GM12878 (cell line): Measurements from ENCODE around the gene GJA5. TPM values are rescaled to one million over a fixed set of nuclear protein-coding genes. Genes with fewer than 3 reads are reported as not detected.

Source experiments
- ATAC-seq: fragments of 200-7000 bp; cut with Tn5 transposase; 3 replicates; pipeline ENCODE4 v1.9.1; 2020; ENCODE audit warnings: mild to moderate bottlenecking, moderate library complexity
- BruUV-seq: library from RNA; stranded (reverse); fragments of 400-500 nt; replicated peaks from 2 replicates; lab custom pipeline; 2021; lab: Mats Ljungman, UMichigan
- CTCF ChIA-PET: fragments of 300-600 bp; sonication (Branson Sonifier 250); formaldehyde crosslinking; extraction: SDS; loops from one replicate; lab custom pipeline; 2021; ENCODE audit warnings: inconsistent platforms; lab: Yijun Ruan, JAX
- POLR2A ChIA-PET: fragments of 350-600 bp; formaldehyde crosslinking; extraction: SDS; loops from one replicate; lab custom pipeline; 2021; ENCODE audit warnings: inconsistent platforms; lab: Charles Lee
- RAD21 ChIA-PET: fragments of 300-600 bp; sonication (Branson Sonifier 250); formaldehyde crosslinking; loops from one replicate; lab custom pipeline; 2023; ENCODE audit warnings: antibody characterized with exemption; ENCODE audit not compliant: unreplicated experiment; lab: Charles Lee
- SMC1A ChIA-PET: fragments of 300-600 bp; sonication (Branson Sonifier 250); formaldehyde crosslinking; loops from one replicate; lab custom pipeline; 2023; ENCODE audit not compliant: unreplicated experiment, uncharacterized antibody; lab: Charles Lee
- DNase-seq: peaks from one replicate; pipeline ENCODE4 v3.0.0-alpha.2; 2011; ENCODE audit warnings: low read depth, low spot score
- FAIRE-seq: peaks from 3 replicates; lab custom pipeline; 2011; peaks lifted over from hg19 to GRCh38; lab: Jason Lieb, UNC
- H2AFZ ChIP-seq: 2 replicates; pipeline ENCODE4 v1.6.0; 2011; ENCODE audit warnings: low read depth, low read length, control low read depth; ENCODE audit not compliant: control insufficient read depth
- H3K27ac ChIP-seq: 2 replicates; pipeline ENCODE4 v1.5.1; 2011; ENCODE audit warnings: control low read depth; ENCODE audit not compliant: control insufficient read depth, insufficient read depth
- H3K27me3 ChIP-seq, 2 experiments: replicated peaks in 1 of 2; 2 replicates each; pipeline versions ENCODE4 v1.6.0 to v1.6.1; 2011; ENCODE audit warnings: low read length in 1 of 2; ENCODE audit not compliant: control insufficient read depth in 2 of 2, insufficient read depth in 2 of 2
- H3K36me3 ChIP-seq, 2 experiments: 2 replicates each; pipeline ENCODE4 v1.5.1; 2011; ENCODE audit warnings: low read length in 1 of 2; ENCODE audit not compliant: control insufficient read depth in 2 of 2, insufficient read depth in 2 of 2
- H3K4me1 ChIP-seq: 2 replicates; pipeline ENCODE4 v1.6.1; 2011; ENCODE audit warnings: mild to moderate bottlenecking, low read length, moderate library complexity, mixed read lengths; ENCODE audit not compliant: control insufficient read depth, insufficient read depth
- H3K4me2 ChIP-seq: 2 replicates; pipeline ENCODE4 v1.6.0; 2011; ENCODE audit warnings: control low read depth; ENCODE audit not compliant: control insufficient read depth, insufficient read depth
- H3K4me3 ChIP-seq: fragments of 200-600 bp; sonication (generic); 2 replicates; pipeline ENCODE4 v1.5.1; 2016
- H3K79me2 ChIP-seq: 2 replicates; pipeline ENCODE4 v1.6.0; 2011; ENCODE audit warnings: low read length; ENCODE audit not compliant: control insufficient read depth, insufficient read depth
- H3K9ac ChIP-seq: 2 replicates; pipeline ENCODE4 v1.8.0; 2011; ENCODE audit warnings: low read length, control low read depth, mixed read lengths; ENCODE audit not compliant: control insufficient read depth, insufficient read depth
- H3K9me3 ChIP-seq: replicated peaks from 3 replicates; pipeline ENCODE4 v1.5.1; 2011; ENCODE audit warnings: mild to moderate bottlenecking, low read length; ENCODE audit not compliant: control insufficient read depth, insufficient read depth
- H4K20me1 ChIP-seq: 2 replicates; pipeline ENCODE4 v1.6.0; 2011; ENCODE audit not compliant: control insufficient read depth, insufficient read depth
- HDAC6 ChIP-seq: fragments of 200-600 bp; sonication (generic); IDR thresholded peaks from one replicate; pipeline ENCODE4 v1.8.0; 2017; ENCODE audit warnings: antibody characterized with exemption; ENCODE audit not compliant: unreplicated experiment
- HDGF ChIP-seq: fragments of 450-650 bp; IDR thresholded peaks from 2 replicates; pipeline ENCODE4 v1.6.1; 2016; ENCODE audit warnings: antibody characterized with exemption
- WGBS: methylation state at CpG from one replicate; pipeline ENCODE4 v1.1.6; 2016; ENCODE audit warnings: low lambda C conversion rate; ENCODE audit not compliant: insufficient replicate concordance, insufficient coverage; ENCODE audit errors: missing lambda C conversion rate; 5-methylcytosine and 5-hydroxymethylcytosine counted together
- in situ Hi-C: fragments of 300-500 bp; cut with MboI; formaldehyde crosslinking; loops from 9 replicates; pipeline ENCODE4 v1.14.3; 2018; ENCODE audit warnings: mixed read lengths
- intact Hi-C: fragments of 100-400 bp; cut with micrococcal nuclease; formaldehyde crosslinking; loops from one replicate; pipeline ENCODE4 v1.14.2; 2022; ENCODE audit not compliant: unreplicated experiment
- polyA plus RNA-seq, 11 experiments: library from polyadenylated mRNA; depleted of rRNA in 4 of 11; unstranded in 6 of 11; stranded (reverse) in 5 of 11; fragments of >200 nt; fragmentation: Nextera tagmentation in 4 of 11; fragmentation: Illumina TruSeq in 1 of 11; extraction: Ambion mirVana in 4 of 11; extraction: Trizol in 1 of 11; gene quantifications; 1 replicate in 1 of 11; 2 replicates in 10 of 11; pipeline versions ENCODE4 v1.2.1 to v1.2.3, GENCODE V29; 2011 to 2016; ENCODE audit warnings: inconsistent platforms in 2 of 11, missing spikeins in 2 of 11, low read depth in 1 of 11
- total RNA-seq, 4 experiments: library from RNA; depleted of rRNA in 3 of 4; stranded (reverse); fragments of >200 nt in 3 of 4; fragmentation: Illumina TruSeq in 1 of 4; extraction: Trizol in 1 of 4; gene quantifications; 2 replicates each; pipeline versions ENCODE4 v1.2.1 to v1.2.3, GENCODE V29; 2013 to 2021
- TF ChIP-seq, protein P1 (sequence below): fragments of 450-650 bp; IDR thresholded peaks from 2 replicates; pipeline ENCODE4 v1.6.1; 2018; ENCODE audit warnings: mild to moderate bottlenecking, low read depth, moderate library complexity; ENCODE audit not compliant: partially characterized antibody
- TF ChIP-seq, protein P2 (sequence below): fragments of 450-650 bp; IDR thresholded peaks from 2 replicates; pipeline ENCODE4 v1.6.1; 2017; ENCODE audit warnings: mild to moderate bottlenecking
- TF ChIP-seq, protein P3 (sequence below): IDR thresholded peaks from 2 replicates; pipeline ENCODE4 v1.6.1; 2012; ENCODE audit warnings: low read depth, low read length, improper control_type of control experiment

The GJA5 gene
- total and polyA plus RNA-seq, 10 of the 15 experiments (the other 5 are each of a cell fraction or from before 2014, with no cell fraction given) = not detected

DNA sequence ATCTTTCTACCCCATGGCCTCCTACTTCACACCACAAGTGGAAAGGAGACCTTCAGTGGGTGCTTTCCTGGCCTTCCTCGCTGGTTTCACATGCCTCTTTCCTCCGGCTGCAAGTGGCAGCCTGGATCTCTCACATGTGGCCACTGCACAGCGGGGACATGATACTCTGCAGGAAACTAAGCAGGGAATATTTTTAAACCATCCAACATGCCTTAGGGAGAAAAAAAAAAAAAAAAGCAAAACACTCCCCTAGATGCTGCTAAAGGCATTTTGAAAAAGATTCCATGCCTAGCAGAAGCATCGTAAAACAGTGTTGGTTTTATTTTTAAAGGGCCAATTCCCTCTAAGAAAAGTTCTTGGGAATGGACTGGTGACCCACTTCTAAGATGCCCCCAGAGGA is 12.2 kb upstream of the GJA5 start:
- H3K4me2 ChIP-seq = no peak overlapping the region
- no TSS peak for BruUV-seq
- H3K79me2 ChIP-seq = no peaks in the 10 kb centered on the region
- H3K27ac ChIP-seq = no peak overlapping the region
- H3K4me3 ChIP-seq = no peak overlapping the region
- ChIA-PET RAD21 (no interaction called here), SMC1A (no interaction called here), CTCF (no interaction called here)
- no peak for ATAC-seq
- TF ChIP-seq, protein P1, sequence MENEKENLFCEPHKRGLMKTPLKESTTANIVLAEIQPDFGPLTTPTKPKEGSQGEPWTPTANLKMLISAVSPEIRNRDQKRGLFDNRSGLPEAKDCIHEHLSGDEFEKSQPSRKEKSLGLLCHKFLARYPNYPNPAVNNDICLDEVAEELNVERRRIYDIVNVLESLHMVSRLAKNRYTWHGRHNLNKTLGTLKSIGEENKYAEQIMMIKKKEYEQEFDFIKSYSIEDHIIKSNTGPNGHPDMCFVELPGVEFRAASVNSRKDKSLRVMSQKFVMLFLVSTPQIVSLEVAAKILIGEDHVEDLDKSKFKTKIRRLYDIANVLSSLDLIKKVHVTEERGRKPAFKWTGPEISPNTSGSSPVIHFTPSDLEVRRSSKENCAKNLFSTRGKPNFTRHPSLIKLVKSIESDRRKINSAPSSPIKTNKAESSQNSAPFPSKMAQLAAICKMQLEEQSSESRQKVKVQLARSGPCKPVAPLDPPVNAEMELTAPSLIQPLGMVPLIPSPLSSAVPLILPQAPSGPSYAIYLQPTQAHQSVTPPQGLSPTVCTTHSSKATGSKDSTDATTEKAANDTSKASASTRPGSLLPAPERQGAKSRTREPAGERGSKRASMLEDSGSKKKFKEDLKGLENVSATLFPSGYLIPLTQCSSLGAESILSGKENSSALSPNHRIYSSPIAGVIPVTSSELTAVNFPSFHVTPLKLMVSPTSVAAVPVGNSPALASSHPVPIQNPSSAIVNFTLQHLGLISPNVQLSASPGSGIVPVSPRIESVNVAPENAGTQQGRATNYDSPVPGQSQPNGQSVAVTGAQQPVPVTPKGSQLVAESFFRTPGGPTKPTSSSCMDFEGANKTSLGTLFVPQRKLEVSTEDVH = no peak
- TF ChIP-seq, protein P2, sequence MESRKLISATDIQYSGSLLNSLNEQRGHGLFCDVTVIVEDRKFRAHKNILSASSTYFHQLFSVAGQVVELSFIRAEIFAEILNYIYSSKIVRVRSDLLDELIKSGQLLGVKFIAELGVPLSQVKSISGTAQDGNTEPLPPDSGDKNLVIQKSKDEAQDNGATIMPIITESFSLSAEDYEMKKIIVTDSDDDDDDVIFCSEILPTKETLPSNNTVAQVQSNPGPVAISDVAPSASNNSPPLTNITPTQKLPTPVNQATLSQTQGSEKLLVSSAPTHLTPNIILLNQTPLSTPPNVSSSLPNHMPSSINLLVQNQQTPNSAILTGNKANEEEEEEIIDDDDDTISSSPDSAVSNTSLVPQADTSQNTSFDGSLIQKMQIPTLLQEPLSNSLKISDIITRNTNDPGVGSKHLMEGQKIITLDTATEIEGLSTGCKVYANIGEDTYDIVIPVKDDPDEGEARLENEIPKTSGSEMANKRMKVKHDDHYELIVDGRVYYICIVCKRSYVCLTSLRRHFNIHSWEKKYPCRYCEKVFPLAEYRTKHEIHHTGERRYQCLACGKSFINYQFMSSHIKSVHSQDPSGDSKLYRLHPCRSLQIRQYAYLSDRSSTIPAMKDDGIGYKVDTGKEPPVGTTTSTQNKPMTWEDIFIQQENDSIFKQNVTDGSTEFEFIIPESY = no peak
- no peak for TF ChIP-seq HDAC6
- TF ChIP-seq HDGF = no peak
- TF ChIP-seq, protein P3, sequence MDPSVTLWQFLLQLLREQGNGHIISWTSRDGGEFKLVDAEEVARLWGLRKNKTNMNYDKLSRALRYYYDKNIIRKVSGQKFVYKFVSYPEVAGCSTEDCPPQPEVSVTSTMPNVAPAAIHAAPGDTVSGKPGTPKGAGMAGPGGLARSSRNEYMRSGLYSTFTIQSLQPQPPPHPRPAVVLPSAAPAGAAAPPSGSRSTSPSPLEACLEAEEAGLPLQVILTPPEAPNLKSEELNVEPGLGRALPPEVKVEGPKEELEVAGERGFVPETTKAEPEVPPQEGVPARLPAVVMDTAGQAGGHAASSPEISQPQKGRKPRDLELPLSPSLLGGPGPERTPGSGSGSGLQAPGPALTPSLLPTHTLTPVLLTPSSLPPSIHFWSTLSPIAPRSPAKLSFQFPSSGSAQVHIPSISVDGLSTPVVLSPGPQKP = no peak
- TF ChIP-seq, all 136 proteins: peak for 0
- 38% methylated on average over 4 of the region's 4 CpGs for WGBS
- no peaks in the 10 kb centered on the region for H4K20me1 ChIP-seq
- H3K36me3 ChIP-seq = no peaks in the 10 kb centered on the region
- FAIRE-seq = no peak
- no peak for DNase-seq
- in situ Hi-C loops (no loop called here), intact Hi-C loops (no loop called here)
- no peak overlapping the region for H2AFZ ChIP-seq
- H3K9ac ChIP-seq = no peak overlapping the region
- no peaks in the 10 kb centered on the region for H3K4me1 ChIP-seq
- H3K27me3 ChIP-seq = peaks cover 6 to 11% of the 10 kb centered on the region in 2 experiments
- H3K9me3 ChIP-seq = no peaks in the 10 kb centered on the region
- POLR2A ChIA-PET = no interaction called here
